ENCODE data around the gene EPG5. TPM values are rescaled to one million over a fixed set of nuclear protein-coding genes. Genes with fewer than 3 reads are reported as not detected.

The EPG5 gene
- total and polyA plus RNA-seq, 9 of the 15 experiments (the other 6 are each of a cell fraction or from before 2014, with no cell fraction given) = 1.3 to 10.7 (median 5.2) TPM

DNA sequence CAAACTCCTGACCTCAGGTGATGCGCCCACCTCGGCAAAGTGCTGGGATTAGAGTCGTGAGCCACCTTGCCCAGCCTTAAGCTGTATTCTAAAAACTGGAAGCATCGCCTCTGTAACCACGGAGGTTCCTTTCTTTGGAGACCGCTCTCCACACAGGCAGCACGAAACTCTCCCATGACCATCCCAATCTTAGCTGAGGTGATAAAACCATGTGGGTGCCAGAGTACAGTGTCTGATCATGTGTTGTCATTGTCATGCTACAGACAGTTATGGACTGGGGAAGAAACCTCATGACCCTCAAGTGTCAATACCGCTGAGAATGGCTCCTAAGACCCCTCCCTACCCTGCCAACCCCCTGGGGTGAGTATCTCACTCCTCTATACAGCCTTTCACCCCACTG, 41.4 kb upstream of the EPG5 start (continued):
- TF ChIP-seq, protein P1, sequence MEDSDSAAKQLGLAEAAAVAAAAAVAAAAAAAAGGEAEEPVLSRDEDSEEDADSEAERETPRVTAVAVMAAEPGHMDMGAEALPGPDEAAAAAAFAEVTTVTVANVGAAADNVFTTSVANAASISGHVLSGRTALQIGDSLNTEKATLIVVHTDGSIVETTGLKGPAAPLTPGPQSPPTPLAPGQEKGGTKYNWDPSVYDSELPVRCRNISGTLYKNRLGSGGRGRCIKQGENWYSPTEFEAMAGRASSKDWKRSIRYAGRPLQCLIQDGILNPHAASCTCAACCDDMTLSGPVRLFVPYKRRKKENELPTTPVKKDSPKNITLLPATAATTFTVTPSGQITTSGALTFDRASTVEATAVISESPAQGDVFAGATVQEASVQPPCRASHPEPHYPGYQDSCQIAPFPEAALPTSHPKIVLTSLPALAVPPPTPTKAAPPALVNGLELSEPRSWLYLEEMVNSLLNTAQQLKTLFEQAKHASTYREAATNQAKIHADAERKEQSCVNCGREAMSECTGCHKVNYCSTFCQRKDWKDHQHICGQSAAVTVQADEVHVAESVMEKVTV (CRISPR knock-in tag; IDR thresholded peaks at IDR 0.05) = no peak
- TF ChIP-seq, protein P2, sequence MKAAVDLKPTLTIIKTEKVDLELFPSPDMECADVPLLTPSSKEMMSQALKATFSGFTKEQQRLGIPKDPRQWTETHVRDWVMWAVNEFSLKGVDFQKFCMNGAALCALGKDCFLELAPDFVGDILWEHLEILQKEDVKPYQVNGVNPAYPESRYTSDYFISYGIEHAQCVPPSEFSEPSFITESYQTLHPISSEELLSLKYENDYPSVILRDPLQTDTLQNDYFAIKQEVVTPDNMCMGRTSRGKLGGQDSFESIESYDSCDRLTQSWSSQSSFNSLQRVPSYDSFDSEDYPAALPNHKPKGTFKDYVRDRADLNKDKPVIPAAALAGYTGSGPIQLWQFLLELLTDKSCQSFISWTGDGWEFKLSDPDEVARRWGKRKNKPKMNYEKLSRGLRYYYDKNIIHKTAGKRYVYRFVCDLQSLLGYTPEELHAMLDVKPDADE (conservative IDR thresholded peaks at IDR 0.05; ENCODE audit: control insufficient read depth, low read depth, low read length) = no peak
- TF ChIP-seq RBM34 (IDR thresholded peaks at IDR 0.05; ENCODE audit: borderline replicate concordance, insufficient read depth, low read length) (no peak), TBL1XR1 (IDR thresholded peaks at IDR 0.05; ENCODE audit: low read length in 2 of 2) (no peak), C11orf30 (IDR thresholded peaks at IDR 0.05; ENCODE audit: low read depth) (no peak), CAMTA2 (CRISPR knock-in tag; conservative IDR thresholded peaks at IDR 0.05) (no peak)
- TF ChIP-seq, protein P3, sequence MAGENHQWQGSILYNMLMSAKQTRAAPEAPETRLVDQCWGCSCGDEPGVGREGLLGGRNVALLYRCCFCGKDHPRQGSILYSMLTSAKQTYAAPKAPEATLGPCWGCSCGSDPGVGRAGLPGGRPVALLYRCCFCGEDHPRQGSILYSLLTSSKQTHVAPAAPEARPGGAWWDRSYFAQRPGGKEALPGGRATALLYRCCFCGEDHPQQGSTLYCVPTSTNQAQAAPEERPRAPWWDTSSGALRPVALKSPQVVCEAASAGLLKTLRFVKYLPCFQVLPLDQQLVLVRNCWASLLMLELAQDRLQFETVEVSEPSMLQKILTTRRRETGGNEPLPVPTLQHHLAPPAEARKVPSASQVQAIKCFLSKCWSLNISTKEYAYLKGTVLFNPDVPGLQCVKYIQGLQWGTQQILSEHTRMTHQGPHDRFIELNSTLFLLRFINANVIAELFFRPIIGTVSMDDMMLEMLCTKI (IDR thresholded peaks at IDR 0.05; ENCODE audit: partially characterized antibody) = no peak
